Activated T-helper 1 cell treated with anti-CD3 and anti-CD28 coated beads, Interleukin-12 subunit alpha, Interleukin-12 subunit beta, Interleukin-2, Interleukin-4 antibody, amounts not matched to agents 30 ng/mL and 10 ng/mL and 1 ng/mL, durations not matched to agents 14 hours and 24 hours and 36 hours (primary cell): ENCODE results near the gene ST7. TPM values are rescaled to one million over a fixed set of nuclear protein-coding genes. Genes with fewer than 3 reads are reported as not detected.

Experiments used
- DNase-seq: peaks from one replicate; pipeline ENCODE4 v3.0.0; 2021; ENCODE audit warnings: low spot score
- H3K27ac Mint-ChIP-seq: one replicate; pipeline ENCODE4 v1.8.0; 2021; ENCODE audit warnings: mild to moderate bottlenecking, mixed read lengths
- H3K27me3 Mint-ChIP-seq: one replicate; pipeline ENCODE4 v1.8.0; 2022; ENCODE audit warnings: mild to moderate bottlenecking, moderate library complexity, mixed read lengths; ENCODE audit not compliant: insufficient read depth
- H3K36me3 Mint-ChIP-seq: one replicate; pipeline ENCODE4 v1.8.0; 2021; ENCODE audit warnings: low read depth, mixed read lengths
- H3K4me1 Mint-ChIP-seq: one replicate; pipeline ENCODE4 v1.8.0; 2021; ENCODE audit warnings: low read depth, mixed read lengths
- H3K4me3 Mint-ChIP-seq: one replicate; pipeline ENCODE4 v1.8.0; 2021; ENCODE audit warnings: mild to moderate bottlenecking, moderate library complexity, mixed read lengths
- H3K9me3 Mint-ChIP-seq: one replicate; pipeline ENCODE4 v1.8.0; 2021; ENCODE audit warnings: mixed read lengths
- intact Hi-C: fragments of 100-400 bp; cut with micrococcal nuclease; formaldehyde crosslinking; loops from one replicate; pipeline ENCODE4 v1.15.1; 2024
- total RNA-seq: library from RNA; stranded (reverse); gene quantifications from 2 replicates; pipeline ENCODE4 v1.2.3, GENCODE V29; 2022

The ST7 gene
- total RNA-seq, 1 donor from 2014 or later: 5.8 TPM

- intact Hi-C loops: no loop called here
- H3K36me3 Mint-ChIP-seq: no peaks in the 10 kb centered on the region
- H3K27me3 Mint-ChIP-seq: no peaks in the 10 kb centered on the region
- no peak overlapping the region for H3K4me3 Mint-ChIP-seq
- DNase-seq: no peak
- no peaks in the 10 kb centered on the region for H3K9me3 Mint-ChIP-seq
- no peak overlapping the region for H3K27ac Mint-ChIP-seq
- H3K4me1 Mint-ChIP-seq: no peaks in the 10 kb centered on the region
Observed at GRCh38 chr7:117165656-117166055, 212.4 kb downstream of the ST7 start.

- intact Hi-C loops: no loop called here
- H3K27ac Mint-ChIP-seq: no peak overlapping the region
- no peaks in the 10 kb centered on the region for H3K9me3 Mint-ChIP-seq
Observed at GRCh38 chr7:117169907-117170306, 216.6 kb downstream of the ST7 start.

GRCh38 chr7:117171106-117171505 is 217.8 kb downstream of the ST7 start:
- no peaks in the 10 kb centered on the region for H3K36me3 Mint-ChIP-seq
- intact Hi-C loops: no loop called here
- DNase-seq: no peak
- no peak overlapping the region for H3K27ac Mint-ChIP-seq
- no peaks in the 10 kb centered on the region for H3K9me3 Mint-ChIP-seq
- no peaks in the 10 kb centered on the region for H3K4me1 Mint-ChIP-seq
- peaks cover 2% of the 10 kb centered on the region for H3K27me3 Mint-ChIP-seq
- no peak overlapping the region for H3K4me3 Mint-ChIP-seq

More at GRCh38 chr7:117169907-117170306, 216.6 kb downstream of the ST7 start:
- no peaks in the 10 kb centered on the region for H3K36me3 Mint-ChIP-seq
- DNase-seq: no peak
- no peak overlapping the region for H3K4me3 Mint-ChIP-seq
- peaks cover 1% of the 10 kb centered on the region for H3K27me3 Mint-ChIP-seq
- H3K4me1 Mint-ChIP-seq: no peaks in the 10 kb centered on the region

DNA sequence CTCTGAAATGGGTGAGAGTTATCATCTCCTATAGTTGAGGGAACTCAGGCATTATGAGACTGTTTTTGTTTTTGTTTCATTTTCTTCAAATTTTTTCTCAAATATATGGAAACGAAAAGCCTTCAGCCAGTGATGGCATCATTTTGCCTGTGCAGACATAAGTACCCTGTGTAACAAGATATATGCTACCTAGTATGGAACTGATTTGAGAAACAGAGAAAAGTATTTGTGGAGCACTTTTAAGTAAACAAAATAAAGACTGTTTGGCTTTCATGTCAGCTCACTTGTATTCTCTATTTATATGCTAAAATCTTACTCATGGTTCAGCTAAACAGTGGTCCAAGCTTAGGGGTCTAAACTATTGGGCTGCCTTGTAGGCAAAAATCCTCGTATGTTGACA is 219.0 kb downstream of the ST7 start:
- Mint-ChIP-seq H3K27me3 (peaks cover 2% of the 10 kb centered on the region), H3K27ac (no peak overlapping the region), H3K4me3 (no peak overlapping the region), H3K4me1 (no peaks in the 10 kb centered on the region), H3K36me3 (no peaks in the 10 kb centered on the region), H3K9me3 (no peaks in the 10 kb centered on the region)
- intact Hi-C loops: no loop called here
- DNase-seq: no peak

- intact Hi-C loops: no loop called here
- DNase-seq: no peak
- Mint-ChIP-seq H3K27me3 (peaks cover 2% of the 10 kb centered on the region), H3K4me1 (no peaks in the 10 kb centered on the region), H3K4me3 (no peak overlapping the region), H3K27ac (no peak overlapping the region), H3K36me3 (no peaks in the 10 kb centered on the region), H3K9me3 (no peaks in the 10 kb centered on the region)
Observed at GRCh38 chr7:117173035-117173770, 219.9 kb downstream of the ST7 start.

GRCh38 chr7:117176206-117176605 is 222.9 kb downstream of the ST7 start:
- intact Hi-C loops: no loop called here
- Mint-ChIP-seq H3K27ac (no peak overlapping the region), H3K36me3 (no peaks in the 10 kb centered on the region)

DNA sequence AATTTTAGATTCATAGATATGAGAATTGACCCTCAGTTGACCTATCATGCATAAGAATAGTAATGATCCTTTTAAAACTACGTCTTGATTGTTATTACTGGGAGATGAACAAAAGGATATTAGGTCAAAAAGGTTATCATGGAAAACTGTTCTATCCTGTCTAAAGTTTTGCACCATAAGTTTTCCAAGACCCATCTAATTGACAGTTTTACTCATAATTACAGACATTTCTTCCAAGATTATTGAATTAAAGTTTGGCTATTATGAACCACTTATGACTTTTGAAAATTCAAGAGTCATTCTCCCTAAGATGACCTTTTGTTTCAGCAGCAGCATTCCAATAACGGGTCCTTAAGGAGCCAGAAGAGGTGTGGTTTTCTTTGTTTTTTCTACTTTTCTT is 225.3 kb downstream of the ST7 start:
- Mint-ChIP-seq H3K4me3 (no peak overlapping the region), H3K4me1 (no peaks in the 10 kb centered on the region), H3K27ac (no peak overlapping the region), H3K27me3 (peaks cover 2% of the 10 kb centered on the region), H3K36me3 (no peaks in the 10 kb centered on the region), H3K9me3 (no peaks in the 10 kb centered on the region)
- DNase-seq: no peak
- intact Hi-C loops: no loop called here

More at GRCh38 chr7:117176206-117176605, 222.9 kb downstream of the ST7 start:
- H3K9me3 Mint-ChIP-seq: no peaks in the 10 kb centered on the region
- H3K4me1 Mint-ChIP-seq: no peaks in the 10 kb centered on the region
- DNase-seq: no peak
- H3K27me3 Mint-ChIP-seq: peaks cover 2% of the 10 kb centered on the region
- no peak overlapping the region for H3K4me3 Mint-ChIP-seq

GRCh38 chr7:117179701-117180100 is 226.4 kb downstream of the ST7 start:
- Mint-ChIP-seq H3K27me3 (peaks cover 2% of the 10 kb centered on the region), H3K36me3 (no peaks in the 10 kb centered on the region), H3K4me3 (no peak overlapping the region), H3K4me1 (no peaks in the 10 kb centered on the region), H3K27ac (no peak overlapping the region), H3K9me3 (no peaks in the 10 kb centered on the region)
- intact Hi-C loops: no loop called here
- DNase-seq: no peak

DNA sequence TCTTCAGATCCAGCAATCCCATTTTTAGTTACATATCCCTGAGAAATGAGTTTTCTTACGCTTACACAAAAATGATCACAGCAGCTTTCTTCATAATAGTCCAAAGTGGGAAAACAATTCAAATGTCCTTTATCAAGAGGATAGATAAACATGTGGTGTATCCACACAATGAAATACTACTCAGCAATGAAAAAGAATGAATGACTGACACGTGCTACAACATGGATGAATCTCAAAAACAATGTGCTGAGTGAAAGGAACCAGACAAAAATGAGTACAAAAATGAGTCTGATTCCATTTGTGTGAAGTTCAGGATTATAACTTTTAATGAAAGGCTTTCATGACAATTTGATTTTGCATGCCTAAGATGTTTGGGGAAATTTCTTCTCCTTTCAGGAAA is 230.4 kb downstream of the ST7 start:
- intact Hi-C loops: no loop called here
- Mint-ChIP-seq H3K4me1 (no peaks in the 10 kb centered on the region), H3K27me3 (no peaks in the 10 kb centered on the region), H3K9me3 (no peaks in the 10 kb centered on the region), H3K36me3 (no peaks in the 10 kb centered on the region), H3K27ac (no peak overlapping the region), H3K4me3 (no peak overlapping the region)
- DNase-seq: no peak

DNA sequence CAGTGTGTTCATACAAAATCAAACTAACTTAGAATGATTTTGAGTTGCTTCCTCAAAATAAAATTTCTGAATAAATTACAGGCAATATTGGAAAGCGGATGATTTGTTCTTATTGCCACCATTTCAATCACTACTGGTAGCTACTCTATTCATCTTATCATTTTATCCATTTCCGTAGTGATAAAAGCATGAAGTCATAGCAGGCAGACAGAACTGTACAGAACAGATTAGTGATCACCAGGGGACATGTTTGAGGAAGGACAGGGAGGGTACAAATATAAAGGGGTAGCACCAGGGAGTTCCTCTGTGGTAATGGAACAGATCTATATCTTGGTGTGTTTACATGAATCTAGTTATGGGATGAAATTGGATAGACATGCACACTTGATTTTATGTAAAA is 231.1 kb downstream of the ST7 start:
- no peak overlapping the region for H3K4me3 Mint-ChIP-seq
- H3K36me3 Mint-ChIP-seq: no peaks in the 10 kb centered on the region
- H3K9me3 Mint-ChIP-seq: no peaks in the 10 kb centered on the region
- H3K27me3 Mint-ChIP-seq: no peaks in the 10 kb centered on the region
- intact Hi-C loops: no loop called here
- no peak overlapping the region for H3K27ac Mint-ChIP-seq
- no peak for DNase-seq
- H3K4me1 Mint-ChIP-seq: no peaks in the 10 kb centered on the region

GRCh38 chr7:117185124-117185523 is 231.8 kb downstream of the ST7 start:
- no peaks in the 10 kb centered on the region for H3K9me3 Mint-ChIP-seq
- no peaks in the 10 kb centered on the region for H3K36me3 Mint-ChIP-seq
- intact Hi-C loops: no loop called here
- H3K27me3 Mint-ChIP-seq: no peaks in the 10 kb centered on the region
- H3K4me3 Mint-ChIP-seq: no peak overlapping the region
- H3K4me1 Mint-ChIP-seq: no peaks in the 10 kb centered on the region
- no peak overlapping the region for H3K27ac Mint-ChIP-seq
- no peak for DNase-seq

- Mint-ChIP-seq H3K4me1 (no peaks in the 10 kb centered on the region), H3K36me3 (no peaks in the 10 kb centered on the region), H3K27ac (no peak overlapping the region), H3K4me3 (no peak overlapping the region), H3K9me3 (no peaks in the 10 kb centered on the region), H3K27me3 (no peaks in the 10 kb centered on the region)
- intact Hi-C loops: no loop called here
- DNase-seq: no peak
Observed at GRCh38 chr7:117186218-117187010, 233.1 kb downstream of the ST7 start.

GRCh38 chr7:117188376-117188775 is 235.1 kb downstream of the ST7 start:
- Mint-ChIP-seq H3K27me3 (no peaks in the 10 kb centered on the region), H3K9me3 (no peaks in the 10 kb centered on the region), H3K27ac (no peak overlapping the region), H3K4me3 (no peak overlapping the region), H3K4me1 (no peaks in the 10 kb centered on the region), H3K36me3 (no peaks in the 10 kb centered on the region)
- no peak for DNase-seq
- intact Hi-C loops: no loop called here
